Cardiac fibroblast (primary cell): ENCODE measurements around the gene NEDD4L.

ENCODE experiments used
- DNase-seq, 2 donors: peaks; one replicate each; pipeline versions ENCODE4 v3.0.0 to v3.0.0-alpha.2; 2010; ENCODE audit warnings: low read depth in 2 of 2
- H3K4me3 ChIP-seq, 2 donors: replicated peaks in 1 of 2; 1 replicate in 1 of 2; 2 replicates in 1 of 2; pipeline ENCODE4 v1.5.1; 2011; ENCODE audit warnings: low read depth in 2 of 2, low read length in 2 of 2, mild to moderate bottlenecking in 2 of 2, moderate library complexity in 1 of 2
- CTCF ChIP-seq: IDR thresholded peaks from one replicate; pipeline ENCODE4 v1.5.1; 2011; ENCODE audit warnings: low read depth, mild to moderate bottlenecking, low read length, inconsistent platforms

The NEDD4L gene

GRCh38 chr18:58037163-58037562 is 6.9 kb upstream of the NEDD4L start:
- DNase-seq: no peak
- TF ChIP-seq CTCF: no peak
- no peak overlapping the region for H3K4me3 ChIP-seq

- no peak for DNase-seq
- no peak for TF ChIP-seq CTCF
- H3K4me3 ChIP-seq: no peak overlapping the region
Measured at GRCh38 chr18:58038063-58038462, 6.0 kb upstream of the NEDD4L start.

- DNase-seq: peak in 1 of 2 donors; percentile 12
- H3K4me3 ChIP-seq: no peak overlapping the region
- no peak for TF ChIP-seq CTCF
Measured at GRCh38 chr18:58041633-58042032, 2.4 kb upstream of the NEDD4L start.

GRCh38 chr18:58042826-58043490 is 1.1 kb upstream of the NEDD4L start:
- no peak for TF ChIP-seq CTCF
- peak overlapping the region; percentile 57 to 71 for H3K4me3 ChIP-seq
- no peak for DNase-seq

GRCh38 chr18:58044370-58045241 is 580 bp downstream of the NEDD4L start:
- peak; percentile 33 to 34 for DNase-seq
- H3K4me3 ChIP-seq: peak overlapping the region; percentile 71 to 84
- TF ChIP-seq CTCF: no peak

- no peak for TF ChIP-seq CTCF
- peak overlapping the region; percentile 71 to 84 for H3K4me3 ChIP-seq
- DNase-seq: peak; percentile 21 to 32
Measured at GRCh38 chr18:58045242-58046092, 1.4 kb downstream of the NEDD4L start.
